PC-9 (cell line): ENCODE measurements around the gene ILKAP. TPM values are rescaled to one million over a fixed set of nuclear protein-coding genes. Genes with fewer than 3 reads are reported as not detected.
A peak's percentile ranks its signal among the peaks of the same experiment; 100 is the strongest.
"Not testable (repeated sequence)": the region's sequence is repeated elsewhere in the genome, so short reads cannot be mapped to it uniquely, and the experiment has no call there.

Experiments
- BruUV-seq: library from RNA; stranded (reverse); fragments of 400-500 nt; replicated peaks from 2 replicates; lab custom pipeline; 2021; lab: Mats Ljungman, UMichigan
- CTCF ChIA-PET: fragments of 300-600 bp; sonication (Branson Sonifier 250); formaldehyde crosslinking; loops from one replicate; lab custom pipeline; 2022; ENCODE audit warnings: antibody characterized with exemption; lab: Charles Lee
- POLR2A ChIA-PET: fragments of 300-600 bp; sonication (Branson Sonifier 250); formaldehyde crosslinking; loops from one replicate; lab custom pipeline; 2022; ENCODE audit warnings: antibody characterized with exemption; ENCODE audit not compliant: unreplicated experiment; lab: Charles Lee
- DNase-seq, 2 experiments: peaks; one replicate each; pipeline versions ENCODE4 v3.0.0 to v3.0.0-alpha.2; 2015 to 2022; ENCODE audit warnings: mixed read lengths in 1 of 2
- H2AFZ ChIP-seq: fragments of 200-600 bp; sonication (generic); 2 replicates; pipeline ENCODE4 v1.8.1; 2017; ENCODE audit warnings: antibody characterized with exemption
- H3F3A ChIP-seq: fragments of 200-600 bp; sonication (generic); 2 replicates; pipeline ENCODE4 v1.8.1; 2017; ENCODE audit warnings: antibody characterized with exemption, mild to moderate bottlenecking, low read depth; ENCODE audit not compliant: insufficient read depth
- H3K27ac ChIP-seq: fragments of 200-600 bp; sonication (generic); 2 replicates; pipeline ENCODE4 v1.6.1; 2016; ENCODE audit warnings: mixed run types
- H3K27me3 ChIP-seq: fragments of 200-600 bp; sonication (generic); 2 replicates; pipeline ENCODE4 v1.6.1; 2016; ENCODE audit warnings: low read depth, mixed run types; ENCODE audit not compliant: insufficient read depth
- H3K36me3 ChIP-seq: fragments of 200-600 bp; sonication (generic); 2 replicates; pipeline ENCODE4 v1.6.1; 2016; ENCODE audit warnings: low read depth, mixed run types
- H3K4me1 ChIP-seq: fragments of 200-600 bp; sonication (generic); replicated peaks from 2 replicates; pipeline ENCODE4 v1.6.1; 2016; ENCODE audit warnings: mixed run types; ENCODE audit not compliant: insufficient read depth
- H3K4me2 ChIP-seq: fragments of 200-600 bp; sonication (generic); 2 replicates; pipeline ENCODE4 v1.6.1; 2017; ENCODE audit warnings: mixed run types
- H3K4me3 ChIP-seq: fragments of 200-600 bp; sonication (generic); 2 replicates; pipeline ENCODE4 v1.6.1; 2016; ENCODE audit warnings: mixed run types
- H3K79me2 ChIP-seq: fragments of 200-600 bp; sonication (generic); 2 replicates; pipeline ENCODE4 v1.6.1; 2017; ENCODE audit warnings: low read depth, mixed run types
- H3K9me2 ChIP-seq: fragments of 200-600 bp; sonication (generic); 2 replicates; pipeline ENCODE4 v1.8.1; 2017; ENCODE audit warnings: mild to moderate bottlenecking; ENCODE audit not compliant: insufficient read depth
- H3K9me3 ChIP-seq: fragments of 200-600 bp; sonication (generic); 2 replicates; pipeline ENCODE4 v1.8.1; 2016; ENCODE audit warnings: low read depth; ENCODE audit not compliant: insufficient read depth
- H4K20me1 ChIP-seq: fragments of 200-600 bp; sonication (generic); 2 replicates; pipeline ENCODE4 v1.8.1; 2017; ENCODE audit not compliant: insufficient read depth
- CTCF ChIP-seq: fragments of 200-600 bp; sonication (generic); conservative IDR thresholded peaks from 2 replicates; pipeline ENCODE4 v1.6.1; 2017; ENCODE audit warnings: mixed run types, antibody characterized with exemption, mild to moderate bottlenecking, moderate library complexity
- EZH2 ChIP-seq: fragments of 200-600 bp; sonication (generic); IDR thresholded peaks from 2 replicates; pipeline ENCODE4 v1.8.0; 2017; ENCODE audit warnings: antibody characterized with exemption, low read depth
- intact Hi-C: fragments of 100-400 bp; cut with micrococcal nuclease; formaldehyde crosslinking; loops from one replicate; pipeline ENCODE4 v1.10.0; 2022; ENCODE audit not compliant: unreplicated experiment
- total RNA-seq: library from RNA; stranded (reverse); gene quantifications from 2 replicates; pipeline ENCODE4 v1.2.3, GENCODE V29; 2021

Gene ILKAP
- total RNA-seq, 1 experiment from 2014 or later = 55.6 TPM

- H3K4me3 ChIP-seq = no peak overlapping the region
- ChIA-PET POLR2A (no interaction called here), CTCF (no interaction called here)
- no TSS peak for BruUV-seq
- H3K27ac ChIP-seq = peak overlapping the region; percentile 90; the same call in 1 of the 2 replicates
- no peaks in the 10 kb centered on the region for H4K20me1 ChIP-seq
- no peaks in the 10 kb centered on the region for H3K27me3 ChIP-seq
- H2AFZ ChIP-seq = no peak overlapping the region
- peaks cover 26% of the 10 kb centered on the region for H3K4me1 ChIP-seq
- H3F3A ChIP-seq = peaks cover 40% of the 10 kb centered on the region
- no peak for DNase-seq
- H3K79me2 ChIP-seq = no peaks in the 10 kb centered on the region
- intact Hi-C loops = no loop called here
- H3K9me3 ChIP-seq = no peaks in the 10 kb centered on the region
- no peak overlapping the region for H3K4me2 ChIP-seq
- TF ChIP-seq CTCF (no peak), EZH2 (no peak)
- no peaks in the 10 kb centered on the region for H3K9me2 ChIP-seq
- H3K36me3 ChIP-seq = peaks cover 28% of the 10 kb centered on the region; the same call in 1 of the 2 replicates
Measured at GRCh38 chr2:238171575-238172187, 31.8 kb downstream of the ILKAP start.

DNA sequence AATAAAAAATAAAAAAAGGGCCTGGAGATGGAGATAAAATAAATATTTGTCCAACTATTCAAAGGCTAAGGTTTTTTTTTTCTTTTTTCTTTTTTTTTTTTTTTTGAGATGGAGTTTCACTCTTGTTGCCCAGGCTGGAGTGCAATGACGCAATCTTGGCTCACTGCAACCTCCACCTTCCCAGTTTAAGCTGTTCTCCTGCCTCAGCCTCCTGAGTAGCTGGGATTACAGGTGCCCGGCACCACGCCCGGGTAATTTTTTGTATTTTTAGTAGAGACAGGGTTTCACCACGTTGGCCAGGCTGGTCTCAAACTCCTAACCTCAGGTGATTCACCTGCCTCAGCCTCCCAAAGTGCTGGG is 32.4 kb downstream of the ILKAP start:
- H3K9me3 ChIP-seq, H3K79me2 ChIP-seq, H3K4me2 ChIP-seq, H4K20me1 ChIP-seq, H3K4me3 ChIP-seq, H2AFZ ChIP-seq, CTCF ChIA-PET, intact Hi-C loops, H3K27me3 ChIP-seq, DNase-seq, H3K9me2 ChIP-seq, BruUV-seq, POLR2A ChIA-PET: not testable (repeated sequence)
- Histone ChIP-seq H3K36me3 (peaks cover 24% of the 10 kb centered on the region; the same call in 1 of the 2 replicates), H3F3A (peaks cover 42% of the 10 kb centered on the region), H3K4me1 (peaks cover 26% of the 10 kb centered on the region), H3K27ac (peak overlapping the region; percentile 90; the same call in 1 of the 2 replicates)

- H3K9me3 ChIP-seq = no peaks in the 10 kb centered on the region
- H3K36me3 ChIP-seq = peaks cover 24% of the 10 kb centered on the region; the same call in 1 of the 2 replicates
Measured at GRCh38 chr2:238170386-238171071, 33.0 kb downstream of the ILKAP start.

More at GRCh38 chr2:238170386-238171071, 33.0 kb downstream of the ILKAP start:
- H3K4me2 ChIP-seq = peak overlapping the region; percentile 60; the same call in 1 of the 2 replicates
- no peaks in the 10 kb centered on the region for H3K79me2 ChIP-seq
- H4K20me1 ChIP-seq = no peaks in the 10 kb centered on the region
- no peak overlapping the region for H2AFZ ChIP-seq
- peaks cover 47% of the 10 kb centered on the region for H3F3A ChIP-seq
- CTCF ChIA-PET = no interaction called here
- H3K27me3 ChIP-seq = no peaks in the 10 kb centered on the region
- intact Hi-C loops = no loop called here
- POLR2A ChIA-PET = no interaction called here
- BruUV-seq = no TSS peak
- peak overlapping the region; percentile 90 for H3K27ac ChIP-seq
- no peak for TF ChIP-seq CTCF
- TF ChIP-seq EZH2 = no peak
- no peak overlapping the region for H3K4me3 ChIP-seq
- no peak for DNase-seq
- H3K4me1 ChIP-seq = peaks cover 26% of the 10 kb centered on the region
- no peaks in the 10 kb centered on the region for H3K9me2 ChIP-seq
